HL-60 (cell line): ENCODE measurements around the gene SETDB2.

Source experiments
- DNase-seq, 2 experiments: peaks; one replicate each; pipeline ENCODE4 v3.0.0-alpha.2; 2010 to 2020; ENCODE audit warnings: low read depth in 1 of 2, low spot score in 1 of 2
- H3K27ac ChIP-seq: fragments of 250-450 bp; sonication (Bioruptor Pico); replicated peaks from 2 replicates; pipeline ENCODE4 v1.5.1; 2020; ENCODE audit warnings: mild to moderate bottlenecking, moderate library complexity
- H3K27me3 ChIP-seq: fragments of 250-450 bp; sonication (Bioruptor Pico); 2 replicates; pipeline ENCODE4 v1.5.1; 2021; ENCODE audit warnings: mild to moderate bottlenecking, moderate library complexity; ENCODE audit not compliant: insufficient read depth, poor library complexity, severe bottlenecking
- H3K4me3 ChIP-seq: replicated peaks from 2 replicates; pipeline ENCODE4 v1.5.1; 2011; ENCODE audit warnings: mild to moderate bottlenecking, control low read depth, low read length; ENCODE audit not compliant: insufficient read depth
- GABPA ChIP-seq: IDR thresholded peaks from 2 replicates; pipeline ENCODE4 v1.6.1; 2012; ENCODE audit warnings: low read depth
- POLR2AphosphoS5 ChIP-seq: IDR thresholded peaks from 2 replicates; pipeline ENCODE4 v1.6.1; 2012; ENCODE audit warnings: low read depth
- SPI1 ChIP-seq: IDR thresholded peaks from 2 replicates; pipeline ENCODE4 v1.6.1; 2012; ENCODE audit warnings: low read depth, mild to moderate bottlenecking, borderline replicate concordance
- TF ChIP-seq, protein P1 (sequence below): IDR thresholded peaks from 2 replicates; pipeline ENCODE4 v1.6.1; 2012; ENCODE audit warnings: low read depth; ENCODE audit not compliant: insufficient replicate concordance
- TF ChIP-seq, protein P2 (sequence below): IDR thresholded peaks from one replicate; pipeline ENCODE4 v1.5.1; 2011; ENCODE audit warnings: low read length, control low read depth, inconsistent platforms; ENCODE audit not compliant: insufficient read depth

Gene SETDB2

DNA sequence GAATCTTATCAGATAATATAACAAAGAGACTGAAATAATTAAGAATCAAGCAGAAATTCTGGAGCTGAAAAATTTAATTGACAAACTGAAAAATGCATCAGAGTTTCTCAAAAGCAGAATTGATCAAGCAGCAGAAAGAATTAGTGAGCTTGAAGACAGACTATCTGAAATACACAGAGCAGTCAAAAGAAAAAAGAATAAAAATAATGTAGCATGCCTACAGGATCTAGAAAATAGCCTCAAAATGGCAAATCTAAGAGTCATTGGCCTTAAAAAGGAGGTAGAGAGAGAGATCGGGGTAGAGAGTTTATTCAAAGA, 39.4 kb upstream of the SETDB2 start:
- DNase-seq, result no peak
- TF ChIP-seq SPI1 (no peak), POLR2AphosphoS5 (no peak), GABPA (no peak)
- TF ChIP-seq, protein P1, sequence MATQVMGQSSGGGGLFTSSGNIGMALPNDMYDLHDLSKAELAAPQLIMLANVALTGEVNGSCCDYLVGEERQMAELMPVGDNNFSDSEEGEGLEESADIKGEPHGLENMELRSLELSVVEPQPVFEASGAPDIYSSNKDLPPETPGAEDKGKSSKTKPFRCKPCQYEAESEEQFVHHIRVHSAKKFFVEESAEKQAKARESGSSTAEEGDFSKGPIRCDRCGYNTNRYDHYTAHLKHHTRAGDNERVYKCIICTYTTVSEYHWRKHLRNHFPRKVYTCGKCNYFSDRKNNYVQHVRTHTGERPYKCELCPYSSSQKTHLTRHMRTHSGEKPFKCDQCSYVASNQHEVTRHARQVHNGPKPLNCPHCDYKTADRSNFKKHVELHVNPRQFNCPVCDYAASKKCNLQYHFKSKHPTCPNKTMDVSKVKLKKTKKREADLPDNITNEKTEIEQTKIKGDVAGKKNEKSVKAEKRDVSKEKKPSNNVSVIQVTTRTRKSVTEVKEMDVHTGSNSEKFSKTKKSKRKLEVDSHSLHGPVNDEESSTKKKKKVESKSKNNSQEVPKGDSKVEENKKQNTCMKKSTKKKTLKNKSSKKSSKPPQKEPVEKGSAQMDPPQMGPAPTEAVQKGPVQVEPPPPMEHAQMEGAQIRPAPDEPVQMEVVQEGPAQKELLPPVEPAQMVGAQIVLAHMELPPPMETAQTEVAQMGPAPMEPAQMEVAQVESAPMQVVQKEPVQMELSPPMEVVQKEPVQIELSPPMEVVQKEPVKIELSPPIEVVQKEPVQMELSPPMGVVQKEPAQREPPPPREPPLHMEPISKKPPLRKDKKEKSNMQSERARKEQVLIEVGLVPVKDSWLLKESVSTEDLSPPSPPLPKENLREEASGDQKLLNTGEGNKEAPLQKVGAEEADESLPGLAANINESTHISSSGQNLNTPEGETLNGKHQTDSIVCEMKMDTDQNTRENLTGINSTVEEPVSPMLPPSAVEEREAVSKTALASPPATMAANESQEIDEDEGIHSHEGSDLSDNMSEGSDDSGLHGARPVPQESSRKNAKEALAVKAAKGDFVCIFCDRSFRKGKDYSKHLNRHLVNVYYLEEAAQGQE, result no peak
- TF ChIP-seq, protein P2, sequence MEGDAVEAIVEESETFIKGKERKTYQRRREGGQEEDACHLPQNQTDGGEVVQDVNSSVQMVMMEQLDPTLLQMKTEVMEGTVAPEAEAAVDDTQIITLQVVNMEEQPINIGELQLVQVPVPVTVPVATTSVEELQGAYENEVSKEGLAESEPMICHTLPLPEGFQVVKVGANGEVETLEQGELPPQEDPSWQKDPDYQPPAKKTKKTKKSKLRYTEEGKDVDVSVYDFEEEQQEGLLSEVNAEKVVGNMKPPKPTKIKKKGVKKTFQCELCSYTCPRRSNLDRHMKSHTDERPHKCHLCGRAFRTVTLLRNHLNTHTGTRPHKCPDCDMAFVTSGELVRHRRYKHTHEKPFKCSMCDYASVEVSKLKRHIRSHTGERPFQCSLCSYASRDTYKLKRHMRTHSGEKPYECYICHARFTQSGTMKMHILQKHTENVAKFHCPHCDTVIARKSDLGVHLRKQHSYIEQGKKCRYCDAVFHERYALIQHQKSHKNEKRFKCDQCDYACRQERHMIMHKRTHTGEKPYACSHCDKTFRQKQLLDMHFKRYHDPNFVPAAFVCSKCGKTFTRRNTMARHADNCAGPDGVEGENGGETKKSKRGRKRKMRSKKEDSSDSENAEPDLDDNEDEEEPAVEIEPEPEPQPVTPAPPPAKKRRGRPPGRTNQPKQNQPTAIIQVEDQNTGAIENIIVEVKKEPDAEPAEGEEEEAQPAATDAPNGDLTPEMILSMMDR, result no peak
- Histone ChIP-seq H3K27ac (no peak overlapping the region), H3K27me3 (no peaks in the 10 kb centered on the region), H3K4me3 (no peak overlapping the region)

DNA sequence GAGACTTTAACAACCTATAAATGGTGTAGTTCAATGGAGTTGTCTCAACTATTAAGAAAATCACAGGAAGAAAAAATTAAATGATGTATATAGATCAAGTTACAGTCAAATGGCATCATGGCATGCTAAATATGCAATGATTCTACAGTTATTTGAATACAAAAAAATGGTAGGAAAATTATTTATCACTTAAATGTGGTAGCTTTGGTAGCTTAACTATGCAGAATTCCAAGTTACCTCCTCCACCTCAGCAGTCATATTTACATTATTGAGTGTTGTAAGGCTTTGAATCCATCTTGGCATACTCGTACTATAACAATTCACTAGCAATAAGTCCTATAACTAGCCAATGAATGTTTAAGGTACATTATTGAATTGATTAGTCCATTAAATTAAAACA, 37.0 kb upstream of the SETDB2 start:
- Histone ChIP-seq H3K27me3 (no peaks in the 10 kb centered on the region), H3K4me3 (no peak overlapping the region), H3K27ac (no peak overlapping the region)
- TF ChIP-seq, protein P2, result no peak
- TF ChIP-seq SPI1, result no peak
- TF ChIP-seq GABPA, result no peak
- TF ChIP-seq POLR2AphosphoS5, result no peak
- TF ChIP-seq, protein P1, result no peak
- no peak for DNase-seq

DNA sequence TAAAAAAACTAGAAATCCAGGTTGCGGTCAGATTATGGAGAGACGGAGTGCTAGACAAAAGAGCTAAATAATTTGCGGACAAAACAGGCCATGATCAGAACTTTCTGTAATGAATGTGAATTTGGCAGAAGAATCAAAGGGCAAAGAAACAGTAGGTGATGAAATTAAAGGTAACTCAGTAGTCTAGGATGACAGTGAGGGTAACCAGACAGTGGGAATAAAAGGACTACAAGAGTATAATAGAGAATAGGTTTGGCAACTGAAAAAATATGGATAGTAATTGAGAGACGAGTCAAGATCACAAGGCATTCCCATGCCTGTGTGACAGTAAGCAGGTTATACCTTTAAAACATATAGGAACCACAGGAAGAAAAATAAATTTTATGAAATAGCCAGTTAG, 36.1 kb upstream of the SETDB2 start:
- H3K27ac ChIP-seq, result no peak overlapping the region
- TF ChIP-seq POLR2AphosphoS5, result no peak
- TF ChIP-seq, protein P1, result no peak
- TF ChIP-seq SPI1, result no peak
- no peaks in the 10 kb centered on the region for H3K27me3 ChIP-seq
- DNase-seq, result no peak
- H3K4me3 ChIP-seq, result no peak overlapping the region

DNA sequence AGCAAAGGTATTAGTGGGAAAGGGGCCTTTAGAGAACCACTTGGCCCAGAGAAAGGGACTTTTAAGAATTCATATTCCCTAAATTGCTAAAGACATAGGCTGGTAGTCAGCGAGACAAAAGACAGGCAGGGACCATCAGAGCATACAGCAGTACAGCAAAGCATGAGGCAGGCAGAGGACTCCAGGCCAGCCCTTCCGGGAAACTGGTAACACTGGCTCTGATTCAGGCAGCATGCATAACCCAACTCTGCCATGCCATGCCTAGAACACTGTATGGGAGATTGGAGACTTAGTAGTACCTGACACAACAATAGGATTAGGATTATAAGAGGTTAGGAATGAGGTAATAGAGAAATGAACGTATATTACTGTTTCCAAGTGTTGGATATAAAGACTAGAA, 35.1 kb upstream of the SETDB2 start:
- H3K27me3 ChIP-seq, result no peaks in the 10 kb centered on the region
- no peak overlapping the region for H3K4me3 ChIP-seq
- no peak overlapping the region for H3K27ac ChIP-seq
- TF ChIP-seq, protein P2, result no peak
- TF ChIP-seq SPI1, result no peak
- no peak for TF ChIP-seq GABPA
- TF ChIP-seq, protein P1, result no peak
- no peak for TF ChIP-seq POLR2AphosphoS5
- no peak for DNase-seq
